ENCODE measurements around the gene MED12L.
A peak's percentile ranks its signal among the peaks of the same experiment; 100 is the strongest.

Gene MED12L

DNA sequence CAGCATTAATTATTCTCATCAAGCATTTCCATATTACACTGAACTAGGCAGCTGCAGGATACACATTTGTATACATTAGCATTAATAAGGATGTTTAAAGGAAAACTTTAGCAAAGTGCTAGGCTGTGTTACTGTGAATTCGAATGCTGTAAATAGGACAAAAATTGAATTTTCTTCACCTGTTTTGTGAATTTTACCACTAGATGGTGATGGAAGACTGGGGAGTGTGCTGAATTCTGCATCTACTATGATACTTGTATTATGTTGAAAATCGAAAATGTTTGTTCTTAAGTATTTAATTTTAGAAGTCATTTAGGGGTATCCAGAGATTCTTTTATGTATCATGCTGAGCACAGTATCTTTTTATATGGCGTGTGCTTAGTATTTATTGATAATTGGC lies 205.2 kb downstream of the MED12L start:
- Histone ChIP-seq H3K27ac (no peak overlapping the region), H3K9ac (ENCODE audit: insufficient read length) (no peak overlapping the region), H3K36me3 (ENCODE audit: insufficient read depth, low read length) (no peaks in the 10 kb centered on the region), H3K4me3 (peak overlapping the region; percentile 24; the same call in 1 of the 2 replicates), H3K9me3 (ENCODE audit: low read depth, low read length) (no peaks in the 10 kb centered on the region)
- no peak for TF ChIP-seq FOXP2 (optimal IDR thresholded peaks at IDR 0.05; ENCODE audit: control extremely low read depth, extremely low read length, insufficient read depth)
- TF ChIP-seq EZH2 (IDR thresholded peaks at IDR 0.05): no peak
- no peak for TF ChIP-seq POLR2AphosphoS5 (IDR thresholded peaks at IDR 0.05; ENCODE audit: borderline replicate concordance, low read depth, low read length)
- peak; percentile 70 for DNase-seq (ENCODE audit: low read depth, low spot score)

DNA sequence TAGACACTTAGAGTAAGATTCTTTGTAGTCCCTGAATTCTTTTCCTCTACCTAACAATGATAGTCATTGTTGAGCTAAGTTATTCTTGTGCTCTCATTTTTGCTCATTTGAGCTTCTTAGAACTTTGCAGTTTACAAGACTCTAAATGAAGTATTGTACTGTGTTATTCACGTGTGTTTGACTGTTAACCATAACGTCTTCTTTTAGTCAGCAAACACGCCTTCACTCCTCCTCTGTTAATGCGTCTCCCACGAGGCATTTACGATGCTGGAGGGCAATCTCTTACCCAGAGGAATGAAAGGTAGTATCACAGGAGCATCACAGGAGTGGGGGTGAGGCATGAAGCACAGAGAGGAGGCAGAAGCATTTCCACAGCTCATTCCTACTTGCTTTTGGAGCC lies 207.7 kb downstream of the MED12L start:
- Histone ChIP-seq H3K36me3 (ENCODE audit: insufficient read depth, low read length) (no peaks in the 10 kb centered on the region), H3K4me3 (no peak overlapping the region), H3K27ac (no peak overlapping the region), H3K9ac (ENCODE audit: insufficient read length) (no peak overlapping the region), H3K9me3 (ENCODE audit: low read depth, low read length) (no peaks in the 10 kb centered on the region)
- TF ChIP-seq FOXP2 (optimal IDR thresholded peaks at IDR 0.05; ENCODE audit: control extremely low read depth, extremely low read length, insufficient read depth) (no peak), EZH2 (IDR thresholded peaks at IDR 0.05) (no peak), POLR2AphosphoS5 (IDR thresholded peaks at IDR 0.05; ENCODE audit: borderline replicate concordance, low read depth, low read length) (no peak)
- no peak for DNase-seq (ENCODE audit: low read depth, low spot score)

DNA sequence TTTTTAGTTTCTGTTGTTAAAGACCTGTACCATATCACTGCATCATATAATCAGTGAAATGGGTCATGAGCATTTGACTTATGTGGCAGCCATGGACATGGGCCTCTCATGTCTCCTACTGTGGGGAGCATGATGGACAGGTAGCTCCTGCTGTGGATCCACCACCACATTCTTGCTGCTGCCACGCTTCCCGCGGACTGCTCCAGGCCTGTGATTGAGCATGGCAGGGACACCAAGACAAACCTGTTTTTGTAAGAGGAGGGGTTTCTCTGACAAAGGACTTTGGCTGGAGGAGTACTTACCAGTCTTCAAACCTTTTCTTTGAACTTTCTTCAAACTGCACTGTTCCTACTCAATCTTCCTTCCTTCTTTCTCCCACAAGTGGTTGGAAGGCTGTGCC lies 210.8 kb downstream of the MED12L start:
- TF ChIP-seq FOXP2 (optimal IDR thresholded peaks at IDR 0.05; ENCODE audit: control extremely low read depth, extremely low read length, insufficient read depth) (no peak), EZH2 (IDR thresholded peaks at IDR 0.05) (no peak), POLR2AphosphoS5 (IDR thresholded peaks at IDR 0.05; ENCODE audit: borderline replicate concordance, low read depth, low read length) (no peak)
- H3K27ac ChIP-seq: no peak overlapping the region

DNA sequence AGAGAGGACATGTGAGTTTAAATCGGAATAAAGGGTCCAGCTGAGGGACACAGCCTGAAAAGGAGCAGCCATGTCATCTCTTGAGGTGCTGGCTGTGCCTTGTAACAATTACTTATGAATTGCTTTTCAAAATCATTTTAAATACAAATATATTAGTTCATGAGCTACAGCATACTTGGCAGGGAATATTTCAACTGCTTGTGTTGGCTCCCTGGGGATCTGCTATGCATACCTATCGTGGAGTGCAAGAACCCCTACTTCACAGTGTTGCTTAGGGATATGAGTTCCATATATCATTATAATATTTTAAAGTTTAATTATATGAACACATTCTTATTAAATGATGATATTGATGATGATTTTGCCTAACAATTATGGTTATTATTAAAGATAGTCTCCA lies 212.0 kb downstream of the MED12L start:
- no peak overlapping the region for H3K27ac ChIP-seq
- H3K9ac ChIP-seq (ENCODE audit: insufficient read length): no peak overlapping the region
- TF ChIP-seq POLR2AphosphoS5 (IDR thresholded peaks at IDR 0.05; ENCODE audit: borderline replicate concordance, low read depth, low read length): no peak
- no peak for TF ChIP-seq FOXP2 (optimal IDR thresholded peaks at IDR 0.05; ENCODE audit: control extremely low read depth, extremely low read length, insufficient read depth)
- TF ChIP-seq EZH2 (IDR thresholded peaks at IDR 0.05): no peak
- no peak overlapping the region for H3K4me3 ChIP-seq
- no peaks in the 10 kb centered on the region for H3K36me3 ChIP-seq (ENCODE audit: insufficient read depth, low read length)
- no peak for DNase-seq (ENCODE audit: low read depth, low spot score)
- H3K9me3 ChIP-seq (ENCODE audit: low read depth, low read length): no peaks in the 10 kb centered on the region

More for the DNA sequence above, 210.8 kb downstream of the MED12L start:
- no peaks in the 10 kb centered on the region for H3K9me3 ChIP-seq (ENCODE audit: low read depth, low read length)
- H3K9ac ChIP-seq (ENCODE audit: insufficient read length): no peak overlapping the region
- H3K4me3 ChIP-seq: no peak overlapping the region
- DNase-seq (ENCODE audit: low read depth, low spot score): no peak
- H3K36me3 ChIP-seq (ENCODE audit: insufficient read depth, low read length): no peaks in the 10 kb centered on the region

DNA sequence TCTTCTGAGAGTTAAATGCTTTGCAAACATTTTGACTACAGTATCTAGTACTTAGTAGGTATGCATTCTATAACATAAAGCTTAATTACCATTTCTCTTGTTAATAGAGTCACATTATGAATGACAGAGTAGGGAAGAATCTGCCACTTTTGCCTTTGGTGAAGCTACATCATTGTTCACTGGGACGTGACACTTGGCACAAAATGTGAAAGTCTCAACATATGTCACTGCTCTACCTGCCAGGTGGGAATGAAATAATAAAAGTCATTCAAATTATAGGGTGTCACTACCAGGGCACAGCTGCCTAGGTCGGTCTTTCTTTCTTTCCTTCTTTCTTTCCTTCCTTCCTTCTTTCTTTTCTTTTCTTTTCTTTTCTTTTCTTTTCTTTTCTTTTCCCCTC lies 213.5 kb downstream of the MED12L start:
- no peak overlapping the region for H3K9ac ChIP-seq (ENCODE audit: insufficient read length)
- no peaks in the 10 kb centered on the region for H3K36me3 ChIP-seq (ENCODE audit: insufficient read depth, low read length)
- H3K27ac ChIP-seq: no peak overlapping the region
- no peak for DNase-seq (ENCODE audit: low read depth, low spot score)
- H3K9me3 ChIP-seq (ENCODE audit: low read depth, low read length): no peaks in the 10 kb centered on the region
- H3K4me3 ChIP-seq: no peak overlapping the region
- TF ChIP-seq EZH2 (IDR thresholded peaks at IDR 0.05) (no peak), POLR2AphosphoS5 (IDR thresholded peaks at IDR 0.05; ENCODE audit: borderline replicate concordance, low read depth, low read length) (no peak), FOXP2 (optimal IDR thresholded peaks at IDR 0.05; ENCODE audit: control extremely low read depth, extremely low read length, insufficient read depth) (no peak)

DNA sequence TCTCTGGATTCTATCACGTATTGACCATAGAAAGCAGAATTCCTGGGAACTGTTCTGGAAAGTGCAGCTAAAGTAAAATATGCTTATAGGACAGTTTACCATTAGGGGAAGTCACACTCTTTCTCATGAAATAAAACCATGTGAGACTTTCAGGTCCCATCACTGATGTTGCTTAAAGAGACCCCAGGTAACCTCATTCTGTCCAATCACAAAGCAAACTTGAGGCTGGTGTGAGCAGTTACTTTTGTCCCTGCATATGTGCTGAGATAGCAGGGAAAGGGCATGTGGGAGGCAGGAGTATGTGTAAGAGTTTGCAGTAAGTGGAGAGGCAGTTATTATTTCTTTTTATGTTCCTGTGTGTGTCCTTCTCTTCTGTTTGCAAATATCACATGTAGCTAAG lies 215.1 kb downstream of the MED12L start:
- TF ChIP-seq POLR2AphosphoS5 (IDR thresholded peaks at IDR 0.05; ENCODE audit: borderline replicate concordance, low read depth, low read length): no peak
- no peak for TF ChIP-seq EZH2 (IDR thresholded peaks at IDR 0.05)
- TF ChIP-seq FOXP2 (optimal IDR thresholded peaks at IDR 0.05; ENCODE audit: control extremely low read depth, extremely low read length, insufficient read depth): no peak
- Histone ChIP-seq H3K9me3 (ENCODE audit: low read depth, low read length) (no peaks in the 10 kb centered on the region), H3K9ac (ENCODE audit: insufficient read length) (no peak overlapping the region), H3K4me3 (no peak overlapping the region), H3K36me3 (ENCODE audit: insufficient read depth, low read length) (no peaks in the 10 kb centered on the region), H3K27ac (no peak overlapping the region)
- DNase-seq (ENCODE audit: low read depth, low spot score): no peak

DNA sequence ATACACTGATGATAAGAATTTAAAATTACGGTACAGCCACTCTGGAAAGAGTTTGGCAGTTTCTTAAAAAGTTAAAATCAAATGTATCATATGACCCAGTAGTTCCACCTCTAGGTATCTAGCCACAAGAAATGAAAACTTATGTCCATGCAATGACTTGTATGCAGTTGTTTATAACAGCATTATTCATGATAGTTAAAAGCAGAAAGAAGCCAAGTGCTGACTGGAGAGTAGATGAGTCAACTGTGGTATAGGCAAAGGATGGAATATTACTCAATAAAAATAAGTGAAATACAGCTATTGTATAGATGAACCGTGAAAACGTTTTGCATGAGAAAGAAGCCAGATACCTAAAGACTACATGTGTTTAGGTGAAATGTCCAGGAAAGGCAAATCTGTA lies 216.3 kb downstream of the MED12L start:
- Histone ChIP-seq H3K27ac (no peak overlapping the region), H3K4me3 (no peak overlapping the region), H3K9me3 (ENCODE audit: low read depth, low read length) (no peaks in the 10 kb centered on the region), H3K9ac (ENCODE audit: insufficient read length) (no peak overlapping the region), H3K36me3 (ENCODE audit: insufficient read depth, low read length) (no peaks in the 10 kb centered on the region)
- TF ChIP-seq FOXP2 (optimal IDR thresholded peaks at IDR 0.05; ENCODE audit: control extremely low read depth, extremely low read length, insufficient read depth): no peak
- DNase-seq (ENCODE audit: low read depth, low spot score): no peak

DNA sequence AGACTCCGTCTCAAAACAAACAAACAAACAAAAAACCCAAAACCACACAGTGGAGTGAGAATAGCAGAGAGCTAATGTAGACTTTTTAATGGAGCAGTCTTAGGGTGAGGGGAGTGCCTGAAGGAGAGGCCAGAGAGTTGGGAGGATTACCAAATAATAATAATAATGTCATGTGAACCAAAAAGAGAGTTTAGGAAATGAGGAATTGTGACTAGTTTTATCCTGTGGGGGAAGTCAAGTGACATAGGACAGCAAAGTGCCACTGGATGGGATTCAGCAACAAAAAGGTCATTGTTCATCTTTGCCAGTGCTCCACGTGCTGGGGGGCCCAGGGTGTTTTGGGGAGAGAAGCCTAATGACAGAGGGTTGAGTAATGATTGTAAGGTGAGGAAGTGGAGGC lies 218.3 kb downstream of the MED12L start:
- DNase-seq (ENCODE audit: low read depth, low spot score): no peak
- no peaks in the 10 kb centered on the region for H3K9me3 ChIP-seq (ENCODE audit: low read depth, low read length)
- H3K9ac ChIP-seq (ENCODE audit: insufficient read length): no peak overlapping the region
- H3K36me3 ChIP-seq (ENCODE audit: insufficient read depth, low read length): no peaks in the 10 kb centered on the region
- TF ChIP-seq EZH2 (IDR thresholded peaks at IDR 0.05) (no peak), POLR2AphosphoS5 (IDR thresholded peaks at IDR 0.05; ENCODE audit: borderline replicate concordance, low read depth, low read length) (no peak), FOXP2 (optimal IDR thresholded peaks at IDR 0.05; ENCODE audit: control extremely low read depth, extremely low read length, insufficient read depth) (no peak)
- no peak overlapping the region for H3K27ac ChIP-seq
- H3K4me3 ChIP-seq: no peak overlapping the region

DNA sequence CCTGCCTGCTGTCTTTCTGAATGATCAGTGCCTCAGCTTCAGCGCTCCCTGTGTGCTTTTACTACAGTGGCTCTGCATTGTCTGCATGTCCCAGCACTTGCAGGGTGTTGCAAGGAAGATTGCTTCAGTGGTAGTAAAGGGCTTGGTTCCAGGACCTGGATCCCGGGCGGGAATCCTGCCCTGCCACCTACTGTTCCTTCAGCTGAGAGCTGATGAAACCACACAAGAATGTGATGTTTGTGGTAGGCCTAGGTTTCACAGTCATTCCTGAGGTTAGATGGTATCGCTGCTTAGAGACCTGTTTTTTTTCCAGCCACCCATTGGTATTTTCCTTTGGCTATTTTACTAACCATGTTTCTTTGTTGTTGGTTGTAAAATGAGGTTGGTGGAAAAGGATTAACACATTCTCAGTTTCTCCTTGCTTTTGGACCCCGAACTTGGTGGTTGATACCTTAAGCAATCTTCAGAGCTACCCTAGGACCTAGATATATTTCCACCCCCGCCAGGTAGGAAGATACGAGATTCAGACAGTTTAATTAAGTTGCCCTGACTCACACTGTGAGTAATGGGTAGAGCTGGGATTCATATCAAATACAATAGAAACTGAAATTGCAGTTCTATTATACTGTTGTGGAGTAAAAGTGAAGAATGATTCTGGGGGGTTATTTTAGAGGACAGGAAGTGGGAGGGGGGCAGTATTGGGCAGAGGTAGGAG lies 219.8 kb downstream of the MED12L start:
- TF ChIP-seq POLR2AphosphoS5 (IDR thresholded peaks at IDR 0.05; ENCODE audit: borderline replicate concordance, low read depth, low read length): no peak
- no peak for TF ChIP-seq EZH2 (IDR thresholded peaks at IDR 0.05)
- TF ChIP-seq FOXP2 (optimal IDR thresholded peaks at IDR 0.05; ENCODE audit: control extremely low read depth, extremely low read length, insufficient read depth): no peak
- H3K36me3 ChIP-seq (ENCODE audit: insufficient read depth, low read length): no peaks in the 10 kb centered on the region
- no peak overlapping the region for H3K9ac ChIP-seq (ENCODE audit: insufficient read length)
- H3K4me3 ChIP-seq: no peak overlapping the region
- no peaks in the 10 kb centered on the region for H3K9me3 ChIP-seq (ENCODE audit: low read depth, low read length)
- H3K27ac ChIP-seq: no peak overlapping the region
- peak; percentile 35 for DNase-seq (ENCODE audit: low read depth, low spot score)

All from SK-N-MC (cell line).